Vagina (tissue), 2 donors: Measurements from ENCODE around the gene SELE. TPM values are rescaled to one million over a fixed set of nuclear protein-coding genes. Genes with fewer than 3 reads are reported as not detected.

ENCODE experiments used
- DNase-seq, 2 donors: peaks; one replicate each; pipeline ENCODE4 v3.0.0-alpha.2; 2017; ENCODE audit errors: extremely low spot score in 2 of 2
- H3K27ac ChIP-seq: fragments of 200-600 bp; sonication (generic); one replicate; pipeline ENCODE4 v1.5.1; 2019
- H3K27me3 ChIP-seq: fragments of 200-600 bp; sonication (generic); one replicate; pipeline ENCODE4 v1.5.1; 2019
- H3K36me3 ChIP-seq, 2 donors: fragments of 200-600 bp; sonication (generic); one replicate each; pipeline ENCODE4 v1.5.1; 2017 to 2019
- H3K4me1 ChIP-seq: fragments of 200-600 bp; sonication (generic); one replicate; pipeline ENCODE4 v1.5.1; 2019
- H3K4me3 ChIP-seq, 2 donors: fragments of 200-600 bp; sonication (generic); 1 replicate in 1 of 2; 2 replicates in 1 of 2; pipeline ENCODE4 v1.5.1; 2016 to 2019
- H3K9me3 ChIP-seq: fragments of 200-600 bp; sonication (generic); one replicate; pipeline ENCODE4 v1.5.1; 2019
- POLR2A ChIP-seq, 2 donors: fragments of 450-650 bp; IDR thresholded peaks; one replicate each; pipeline ENCODE4 v1.6.1; 2017; ENCODE audit warnings: antibody characterized with exemption in 2 of 2, mild to moderate bottlenecking in 2 of 2, moderate library complexity in 2 of 2
- POLR2AphosphoS5 ChIP-seq, 2 donors: sonication (generic); formaldehyde crosslinking; IDR thresholded peaks; one replicate each; pipeline ENCODE4 v1.9.0; 2017; ENCODE audit warnings: antibody characterized with exemption in 2 of 2, mild to moderate bottlenecking in 2 of 2, low read depth in 1 of 2; ENCODE audit not compliant: insufficient read depth in 1 of 2
- intact Hi-C: fragments of 100-400 bp; cut with DNase I; formaldehyde crosslinking; loops from one replicate; pipeline ENCODE4 v1.15.1; 2023
- total RNA-seq: library from RNA; depleted of rRNA; stranded (reverse); fragments of >200 nt; gene quantifications from one replicate; pipeline ENCODE4 v1.2.3, GENCODE V29; 2016
- TF ChIP-seq, protein P1 (sequence below), 3 experiments: fragments of 450-650 bp in 2 of 3; fragments of 200-600 bp in 1 of 3; sonication (generic) in 1 of 3; IDR thresholded peaks; one replicate each; pipeline ENCODE4 v1.5.1; 2017 to 2019; ENCODE audit warnings: antibody characterized with exemption in 3 of 3, mild to moderate bottlenecking in 2 of 3, moderate library complexity in 2 of 3

Gene SELE
- total RNA-seq, 1 donor from 2014 or later, result 11.5 TPM

DNA sequence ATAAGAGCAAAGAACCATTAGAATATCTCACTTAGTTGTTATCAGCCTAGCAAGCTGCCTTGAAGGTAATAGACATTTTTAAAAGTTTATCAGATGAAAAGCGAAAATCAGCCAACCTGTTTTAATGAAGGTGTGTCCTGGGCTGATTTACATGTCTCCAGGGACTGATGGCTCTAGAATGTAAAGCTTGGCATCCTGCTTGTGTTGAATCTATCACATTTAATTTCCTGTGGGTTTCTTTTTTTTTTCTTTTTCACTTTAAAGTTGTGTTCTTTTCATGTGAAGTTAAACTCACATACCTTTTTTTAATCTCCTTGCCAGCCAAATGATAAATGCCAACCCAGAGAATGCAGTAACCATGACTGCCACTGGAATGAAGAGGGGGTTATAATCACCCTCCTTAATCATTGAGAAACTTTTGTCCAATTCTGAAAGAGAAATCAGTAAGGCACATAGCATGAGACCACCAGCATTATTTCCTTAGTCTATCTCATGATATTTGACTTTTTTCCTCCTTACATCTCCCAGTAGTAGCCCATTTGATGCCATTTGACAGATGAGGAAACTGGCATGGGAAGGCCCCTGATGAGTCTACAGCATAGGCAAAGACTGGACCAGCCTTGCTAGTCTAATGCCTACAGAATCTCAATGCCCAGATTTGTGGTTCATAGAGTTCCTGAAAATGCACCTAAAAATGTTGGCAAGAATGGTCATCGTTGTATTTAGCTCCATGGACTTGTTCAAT lies 32.4 kb downstream of the SELE start:
- DNase-seq, result no peak
- Histone ChIP-seq H3K27me3 (no peaks in the 10 kb centered on the region), H3K27ac (no peak overlapping the region), H3K9me3 (no peaks in the 10 kb centered on the region), H3K4me1 (no peaks in the 10 kb centered on the region), H3K4me3 (no peak overlapping the region), H3K36me3 (no peaks in the 10 kb centered on the region)
- TF ChIP-seq POLR2A (IDR thresholded peaks at IDR 0.05), result no peak
- intact Hi-C loops, result no loop called here

DNA sequence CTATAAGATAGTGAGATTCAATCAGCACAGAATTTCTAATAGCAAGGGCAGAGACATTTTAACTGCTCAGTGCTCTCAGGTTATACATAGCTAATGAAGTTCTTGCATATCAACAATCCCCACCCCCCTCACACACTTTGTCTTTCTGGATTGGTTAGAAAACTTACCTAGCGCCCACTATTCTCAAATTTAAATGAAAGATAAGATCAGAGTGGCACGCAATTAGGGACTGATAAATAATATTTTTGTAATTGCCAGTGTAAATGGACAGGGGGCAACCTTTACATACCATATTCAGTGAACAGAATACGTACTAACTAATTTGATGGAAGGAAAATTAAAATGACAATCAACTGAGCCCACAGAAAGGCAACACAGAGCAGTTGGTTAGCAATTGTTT lies 34.2 kb downstream of the SELE start:
- no peak for DNase-seq
- intact Hi-C loops, result no loop called here
- Histone ChIP-seq H3K36me3 (no peaks in the 10 kb centered on the region), H3K27me3 (no peaks in the 10 kb centered on the region), H3K27ac (no peak overlapping the region), H3K4me3 (no peak overlapping the region), H3K9me3 (no peaks in the 10 kb centered on the region), H3K4me1 (no peaks in the 10 kb centered on the region)
- no peak for TF ChIP-seq POLR2AphosphoS5 (IDR thresholded peaks at IDR 0.05; ENCODE audit: insufficient read depth in 1 of 2, low read depth in 1 of 2)
- TF ChIP-seq, protein P1, sequence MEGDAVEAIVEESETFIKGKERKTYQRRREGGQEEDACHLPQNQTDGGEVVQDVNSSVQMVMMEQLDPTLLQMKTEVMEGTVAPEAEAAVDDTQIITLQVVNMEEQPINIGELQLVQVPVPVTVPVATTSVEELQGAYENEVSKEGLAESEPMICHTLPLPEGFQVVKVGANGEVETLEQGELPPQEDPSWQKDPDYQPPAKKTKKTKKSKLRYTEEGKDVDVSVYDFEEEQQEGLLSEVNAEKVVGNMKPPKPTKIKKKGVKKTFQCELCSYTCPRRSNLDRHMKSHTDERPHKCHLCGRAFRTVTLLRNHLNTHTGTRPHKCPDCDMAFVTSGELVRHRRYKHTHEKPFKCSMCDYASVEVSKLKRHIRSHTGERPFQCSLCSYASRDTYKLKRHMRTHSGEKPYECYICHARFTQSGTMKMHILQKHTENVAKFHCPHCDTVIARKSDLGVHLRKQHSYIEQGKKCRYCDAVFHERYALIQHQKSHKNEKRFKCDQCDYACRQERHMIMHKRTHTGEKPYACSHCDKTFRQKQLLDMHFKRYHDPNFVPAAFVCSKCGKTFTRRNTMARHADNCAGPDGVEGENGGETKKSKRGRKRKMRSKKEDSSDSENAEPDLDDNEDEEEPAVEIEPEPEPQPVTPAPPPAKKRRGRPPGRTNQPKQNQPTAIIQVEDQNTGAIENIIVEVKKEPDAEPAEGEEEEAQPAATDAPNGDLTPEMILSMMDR (IDR thresholded peaks at IDR 0.05), result no peak
- no peak for TF ChIP-seq POLR2A (IDR thresholded peaks at IDR 0.05)

DNA sequence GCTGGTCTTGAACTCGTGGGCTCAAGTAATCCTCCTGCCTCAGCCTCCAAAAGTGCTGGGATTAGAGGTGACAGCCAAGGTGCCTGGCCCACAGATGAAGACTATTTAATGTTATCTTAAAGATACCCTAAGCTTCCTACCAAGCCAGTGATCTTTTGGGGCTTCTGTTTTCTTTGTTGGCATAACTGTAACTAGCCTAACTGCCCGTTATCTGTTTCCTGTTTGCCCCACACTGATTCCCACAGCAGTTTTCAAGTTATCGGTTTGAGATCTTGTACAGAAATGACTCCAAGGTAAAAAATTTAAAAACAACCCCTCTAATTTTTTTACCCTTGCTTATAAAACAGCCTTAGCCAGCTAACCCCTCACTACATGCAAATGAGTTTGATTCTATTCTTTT lies 34.9 kb downstream of the SELE start:
- Histone ChIP-seq H3K27ac (no peak overlapping the region), H3K4me3 (no peak overlapping the region), H3K27me3 (no peaks in the 10 kb centered on the region), H3K4me1 (no peaks in the 10 kb centered on the region), H3K36me3 (no peaks in the 10 kb centered on the region), H3K9me3 (no peaks in the 10 kb centered on the region)
- TF ChIP-seq, protein P1 (IDR thresholded peaks at IDR 0.05), result no peak
- no peak for TF ChIP-seq POLR2AphosphoS5 (IDR thresholded peaks at IDR 0.05; ENCODE audit: insufficient read depth in 1 of 2, low read depth in 1 of 2)
- no peak for TF ChIP-seq POLR2A (IDR thresholded peaks at IDR 0.05)
- intact Hi-C loops, result no loop called here
- DNase-seq, result no peak

DNA sequence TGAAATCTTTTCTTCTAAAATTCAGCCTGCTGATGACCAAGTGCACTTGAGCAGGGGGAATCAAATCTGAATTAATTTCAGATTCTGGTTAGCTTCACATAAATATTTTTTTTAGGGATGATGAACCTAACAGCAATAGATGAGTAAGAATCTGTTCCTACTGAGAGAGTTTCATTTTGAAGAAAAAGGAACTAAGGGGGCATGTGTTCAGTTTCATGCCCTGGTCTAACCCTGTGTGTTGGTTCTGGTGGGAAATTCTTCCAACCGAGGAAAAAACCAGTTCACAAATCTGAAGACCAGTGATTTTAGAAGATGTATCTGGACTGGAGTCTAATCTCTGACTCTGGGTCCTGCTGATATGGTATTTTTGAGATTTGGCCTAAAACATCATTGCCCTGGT lies 36.1 kb downstream of the SELE start:
- DNase-seq, result no peak
- Histone ChIP-seq H3K27me3 (no peaks in the 10 kb centered on the region), H3K9me3 (no peaks in the 10 kb centered on the region), H3K4me1 (no peaks in the 10 kb centered on the region), H3K27ac (no peak overlapping the region), H3K4me3 (no peak overlapping the region), H3K36me3 (no peaks in the 10 kb centered on the region)
- intact Hi-C loops, result no loop called here
- no peak for TF ChIP-seq POLR2AphosphoS5 (IDR thresholded peaks at IDR 0.05; ENCODE audit: insufficient read depth in 1 of 2, low read depth in 1 of 2)
- TF ChIP-seq, protein P1 (IDR thresholded peaks at IDR 0.05), result no peak
- TF ChIP-seq POLR2A (IDR thresholded peaks at IDR 0.05), result no peak

DNA sequence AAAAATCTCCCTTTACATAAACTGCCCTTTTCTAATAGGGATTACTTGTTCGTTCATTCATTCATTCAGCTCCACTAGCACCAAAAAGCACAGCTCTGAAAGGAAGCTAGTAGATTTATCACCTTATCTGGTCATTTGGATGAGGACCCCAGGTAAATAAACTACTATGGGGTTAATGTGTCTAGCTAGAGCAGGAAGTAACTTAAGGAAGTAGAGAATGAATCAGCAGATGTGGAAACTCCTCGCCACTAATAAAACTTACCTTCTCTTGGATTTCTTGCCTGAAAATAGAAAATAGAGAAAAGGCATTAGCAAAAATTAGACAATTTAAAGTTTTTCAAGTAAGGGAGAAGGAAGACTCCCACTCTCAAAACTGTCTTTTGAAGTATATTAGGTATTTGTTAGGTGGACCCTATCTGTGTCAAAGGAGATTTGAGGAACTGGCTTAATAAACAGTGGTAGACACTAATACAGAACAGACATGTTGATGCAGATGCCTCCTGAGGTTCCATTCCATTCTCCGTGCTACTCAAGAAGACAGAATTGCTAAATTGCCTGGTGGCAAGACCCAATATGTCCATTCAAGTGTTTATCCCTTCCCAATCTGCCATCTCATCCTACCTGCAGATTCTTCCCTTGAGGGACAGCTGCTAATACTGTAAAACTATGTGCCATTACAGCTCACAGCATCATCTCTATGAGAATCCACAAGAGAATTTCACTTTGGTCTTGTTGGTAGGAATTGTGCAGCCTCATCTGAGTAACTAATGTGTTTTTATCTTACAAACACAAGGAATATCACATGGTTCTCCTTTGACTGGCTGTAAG lies 37.4 kb downstream of the SELE start:
- H3K36me3 ChIP-seq, result no peaks in the 10 kb centered on the region
- DNase-seq, result no peak
- H3K27me3 ChIP-seq, result no peaks in the 10 kb centered on the region
- H3K4me1 ChIP-seq, result no peaks in the 10 kb centered on the region
- no peaks in the 10 kb centered on the region for H3K9me3 ChIP-seq
- TF ChIP-seq POLR2AphosphoS5 (IDR thresholded peaks at IDR 0.05; ENCODE audit: insufficient read depth in 1 of 2, low read depth in 1 of 2) (no peak), POLR2A (IDR thresholded peaks at IDR 0.05) (no peak)
- TF ChIP-seq, protein P1 (IDR thresholded peaks at IDR 0.05), result no peak
- no peak overlapping the region for H3K4me3 ChIP-seq
- intact Hi-C loops, result no loop called here
- H3K27ac ChIP-seq, result no peak overlapping the region
